Activated naive CD4-positive, alpha-beta T cell treated with anti-CD3 and anti-CD28 coated beads, Interleukin-2, amount 50 U/mL, for 16 hours (primary cell): ENCODE results near the gene RAB13.

ENCODE experiments used
- DNase-seq: peaks from one replicate; pipeline ENCODE4 v3.0.0-alpha.2; 2020

RAB13 gene

GRCh38 chr1:153977250-153978240 lies 8.6 kb downstream of the RAB13 start, which contains the start of gene JTB:
Gene JTB (minus strand): TSS chr1:153977674. CDS start chr1:153977252, 422 bp downstream.
- peak; percentile 88 for DNase-seq

DNA sequence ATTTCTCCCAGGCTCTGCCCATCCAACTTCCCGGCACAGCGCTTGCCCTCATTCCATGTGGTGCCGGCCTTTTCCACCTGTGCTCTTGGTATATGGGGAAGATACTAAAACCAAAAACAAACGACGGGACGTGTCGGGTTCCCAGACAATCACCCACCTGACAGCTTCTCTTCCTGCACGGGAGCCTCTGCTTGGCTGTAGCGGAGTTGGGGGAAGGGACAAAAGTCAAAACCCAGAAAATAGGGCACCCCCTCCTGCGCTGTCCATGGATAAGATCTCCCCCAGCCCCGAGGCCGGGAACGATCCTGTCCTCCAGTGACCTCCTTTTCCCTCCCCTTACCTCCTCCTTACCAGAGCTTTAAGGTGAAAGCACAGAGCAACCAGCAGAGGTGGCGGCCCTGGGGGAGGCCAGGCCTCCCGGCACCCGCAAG lies 9.3 kb downstream of the RAB13 start:
- no peak for DNase-seq

DNA sequence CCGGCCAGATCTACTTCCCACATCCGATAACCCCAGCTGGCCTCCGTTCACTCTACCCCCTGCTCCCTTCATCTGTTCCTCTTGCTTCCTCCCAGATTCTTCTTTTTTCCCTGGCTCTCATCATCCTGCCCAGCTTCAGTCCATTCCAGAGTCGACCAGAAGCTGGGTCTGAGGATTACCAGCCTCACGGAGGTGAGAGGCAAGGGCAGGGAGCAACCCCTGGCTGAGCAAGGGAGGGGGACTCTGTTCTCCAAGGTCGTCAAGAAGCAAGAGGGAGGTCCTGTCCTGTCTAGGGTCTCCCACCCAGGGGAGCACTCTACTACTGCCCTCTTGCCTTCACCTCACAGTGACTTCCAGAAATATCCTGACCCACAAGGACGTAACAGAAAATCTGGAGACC lies 12.6 kb downstream of the RAB13 start:
- no peak for DNase-seq

DNA sequence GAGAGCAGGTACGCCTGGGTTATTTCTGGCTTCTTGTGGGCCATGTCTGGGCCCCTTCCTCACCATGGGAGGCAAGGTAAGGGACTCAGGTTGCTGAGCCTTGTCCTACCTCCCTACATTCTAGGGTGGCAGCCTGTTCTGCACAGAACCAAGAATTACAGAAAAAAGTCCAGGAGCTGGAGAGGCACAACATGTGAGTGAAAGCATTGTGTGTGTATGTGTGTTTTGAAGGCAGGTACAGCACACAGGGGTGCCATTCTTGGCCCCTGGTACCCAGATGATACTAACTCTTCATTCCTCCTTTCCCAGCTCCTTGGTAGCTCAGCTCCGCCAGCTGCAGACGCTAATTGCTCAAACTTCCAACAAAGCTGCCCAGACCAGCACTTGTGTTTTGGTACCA lies 13.1 kb downstream of the RAB13 start:
- no peak for DNase-seq

DNA sequence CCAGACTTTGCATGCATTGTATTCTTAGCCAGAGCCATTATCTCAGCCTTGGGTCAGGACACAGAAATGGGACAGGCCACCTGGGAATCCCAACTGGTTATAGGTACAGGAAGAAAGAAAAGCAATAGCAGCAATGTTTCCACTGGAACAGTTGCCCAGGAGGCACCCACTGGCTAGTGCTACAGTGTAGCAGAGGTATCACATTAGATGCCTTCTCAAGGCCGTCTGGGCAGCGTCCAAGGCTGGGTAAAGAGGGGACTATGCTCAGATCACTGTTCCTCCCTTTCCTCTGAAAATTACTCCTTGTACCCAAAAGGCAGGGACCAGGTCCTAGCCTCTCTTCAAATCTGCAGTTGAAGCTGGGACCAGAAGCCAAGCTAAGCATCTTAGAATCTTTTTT lies 15.8 kb downstream of the RAB13 start:
- DNase-seq = no peak

DNA sequence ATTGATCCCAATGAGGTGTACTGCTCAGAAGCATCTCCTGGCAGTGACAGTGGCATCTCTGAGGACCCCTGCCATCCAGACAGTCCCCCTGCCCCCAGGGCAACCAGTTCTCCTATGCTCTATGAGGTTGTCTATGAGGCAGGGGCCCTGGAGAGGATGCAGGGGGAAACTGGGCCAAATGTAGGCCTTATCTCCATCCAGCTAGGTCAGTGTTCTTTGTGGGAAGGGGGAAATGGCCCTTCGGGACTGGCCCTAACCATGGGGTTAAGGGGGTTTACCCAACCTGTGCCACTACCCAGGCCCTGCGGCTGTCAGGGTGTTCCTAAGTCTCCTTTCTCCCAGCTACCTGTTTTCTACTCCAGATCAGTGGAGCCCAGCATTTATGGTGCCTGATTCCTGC lies 17.2 kb downstream of the RAB13 start:
- DNase-seq = no peak

DNA sequence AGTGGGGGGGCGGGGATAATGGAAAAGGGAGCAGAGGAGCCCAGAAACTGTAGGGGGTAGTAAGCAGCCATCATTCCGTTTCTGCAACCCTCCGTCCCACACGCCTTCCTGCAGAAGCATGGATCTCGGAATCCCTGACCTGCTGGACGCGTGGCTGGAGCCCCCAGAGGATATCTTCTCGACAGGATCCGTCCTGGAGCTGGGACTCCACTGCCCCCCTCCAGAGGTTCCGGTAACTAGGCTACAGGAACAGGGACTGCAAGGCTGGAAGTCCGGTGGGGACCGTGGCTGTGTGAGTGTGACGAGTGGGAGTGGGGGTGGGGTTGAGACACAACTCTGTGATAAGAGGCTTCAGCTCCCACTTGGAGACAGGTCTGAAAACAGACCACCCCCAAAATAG lies 17.7 kb downstream of the RAB13 start:
- no peak for DNase-seq

DNA sequence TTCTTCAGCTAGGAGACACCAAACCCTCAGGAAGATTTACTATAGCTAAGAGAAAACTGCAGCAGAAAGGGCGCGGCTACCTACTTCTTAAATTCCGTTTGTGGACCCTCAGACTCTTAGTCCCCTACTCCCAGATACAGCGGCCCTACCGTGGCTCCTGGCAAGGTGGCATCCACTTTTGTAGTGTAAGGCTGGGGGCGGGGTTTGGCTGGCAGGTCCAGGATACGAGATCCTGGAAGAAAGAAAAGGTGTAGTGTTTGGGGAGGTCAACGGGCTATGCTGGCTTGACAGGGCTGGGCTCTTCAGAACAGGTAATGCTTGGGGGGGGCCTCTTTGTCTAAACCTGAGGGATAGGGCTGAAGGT lies 18.2 kb downstream of the RAB13 start:
- no peak for DNase-seq

GRCh38 chr1:153967107-153967999 lies 18.8 kb downstream of the RAB13 start, which contains the start of gene CREB3L4:
Gene CREB3L4 (plus strand): TSS chr1:153967902. CDS start chr1:153968526, 624 bp downstream.
- DNase-seq = peak; percentile 84

GRCh38 chr1:153963850-153964331 lies 22.2 kb downstream of the RAB13 start:
- DNase-seq = no peak

DNA sequence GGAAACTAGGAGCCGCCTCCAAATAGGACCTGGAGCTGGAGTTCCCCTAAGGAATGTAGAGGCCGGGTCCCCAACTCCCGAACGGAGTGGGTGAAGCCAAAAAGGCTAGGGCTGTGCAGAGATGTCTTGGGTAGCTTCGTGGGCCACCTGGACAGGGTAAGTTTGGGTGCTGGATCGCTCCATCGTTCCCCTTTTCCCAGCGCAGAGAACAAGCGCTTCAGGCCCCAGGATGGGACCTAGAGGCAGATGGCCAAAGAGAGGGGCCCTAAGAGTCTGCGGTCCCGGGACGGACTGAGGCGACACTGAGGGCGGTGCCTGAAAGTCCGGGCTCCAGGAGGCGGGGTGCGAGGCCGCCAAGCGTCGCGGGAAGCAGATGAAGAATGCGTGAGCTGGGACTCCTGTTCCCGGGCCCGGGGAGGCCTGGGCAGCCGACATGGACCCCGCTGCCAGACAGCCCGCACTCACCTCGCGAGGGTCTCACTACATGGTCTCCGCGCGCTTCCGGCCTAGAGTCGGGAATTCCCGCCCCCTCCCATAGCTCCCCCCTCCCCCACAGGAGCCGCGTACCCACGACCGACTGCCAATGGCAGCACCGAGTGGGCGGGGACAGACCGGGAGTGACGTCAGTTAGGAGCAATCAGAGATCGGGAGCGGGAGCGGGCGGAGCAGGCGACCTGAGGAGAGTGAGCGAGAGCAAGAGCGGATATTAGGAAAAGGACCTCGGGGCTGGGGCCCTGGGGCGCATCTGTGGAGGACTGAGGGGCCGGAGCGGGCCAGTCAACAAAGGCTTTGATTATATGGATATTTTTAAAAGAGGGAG lies 22.9 kb downstream of the RAB13 start, which contains the start of gene SLC39A1:
Gene SLC39A1 (minus strand): TSS at position 508 of the 820 bp plus-strand sequence. CDS start 822 bp downstream, outside the sequence.
- peak; percentile 92 for DNase-seq

GRCh38 chr1:153962088-153963029 lies 23.8 kb downstream of the RAB13 start:
- no peak for DNase-seq

GRCh38 chr1:153961421-153961820 lies 24.7 kb downstream of the RAB13 start:
- DNase-seq = no peak

- no peak for DNase-seq
Observed at GRCh38 chr1:153960206-153960605, 25.9 kb downstream of the RAB13 start.

DNA sequence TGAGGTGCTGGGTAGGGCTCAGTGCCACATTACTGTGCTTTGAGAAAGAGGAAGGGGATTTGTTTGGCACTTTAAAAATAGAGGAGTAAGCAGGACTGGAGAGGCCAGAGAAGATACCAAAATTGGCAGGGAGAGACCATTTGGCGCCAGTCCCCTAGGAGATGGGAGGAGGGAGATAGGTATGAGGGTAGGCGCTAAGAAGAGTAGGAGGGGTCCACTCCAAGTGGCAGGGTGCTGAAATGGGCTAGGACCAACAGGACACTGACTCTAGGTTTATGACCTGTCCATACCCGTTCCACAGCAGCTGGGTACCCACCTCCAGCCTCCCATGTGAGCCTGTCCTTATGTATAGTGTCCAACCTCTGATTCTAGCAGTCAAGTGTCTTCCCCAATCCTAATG lies 26.7 kb downstream of the RAB13 start:
- no peak for DNase-seq

DNA sequence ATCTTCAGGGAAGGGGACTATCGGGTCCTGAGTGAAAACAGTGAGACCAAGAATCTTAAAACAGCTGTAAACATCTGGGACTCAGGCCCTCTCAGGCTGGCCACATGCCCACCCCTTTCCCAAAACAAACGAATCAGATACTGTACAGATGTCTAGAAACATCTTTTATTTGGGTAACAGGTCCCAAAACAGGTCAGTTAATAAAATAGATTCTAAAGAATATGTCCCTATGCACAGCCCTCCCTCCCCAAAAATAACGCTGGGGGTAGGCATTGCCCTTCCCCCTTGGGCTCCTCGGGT lies 27.2 kb downstream of the RAB13 start:
- no peak for DNase-seq

DNA sequence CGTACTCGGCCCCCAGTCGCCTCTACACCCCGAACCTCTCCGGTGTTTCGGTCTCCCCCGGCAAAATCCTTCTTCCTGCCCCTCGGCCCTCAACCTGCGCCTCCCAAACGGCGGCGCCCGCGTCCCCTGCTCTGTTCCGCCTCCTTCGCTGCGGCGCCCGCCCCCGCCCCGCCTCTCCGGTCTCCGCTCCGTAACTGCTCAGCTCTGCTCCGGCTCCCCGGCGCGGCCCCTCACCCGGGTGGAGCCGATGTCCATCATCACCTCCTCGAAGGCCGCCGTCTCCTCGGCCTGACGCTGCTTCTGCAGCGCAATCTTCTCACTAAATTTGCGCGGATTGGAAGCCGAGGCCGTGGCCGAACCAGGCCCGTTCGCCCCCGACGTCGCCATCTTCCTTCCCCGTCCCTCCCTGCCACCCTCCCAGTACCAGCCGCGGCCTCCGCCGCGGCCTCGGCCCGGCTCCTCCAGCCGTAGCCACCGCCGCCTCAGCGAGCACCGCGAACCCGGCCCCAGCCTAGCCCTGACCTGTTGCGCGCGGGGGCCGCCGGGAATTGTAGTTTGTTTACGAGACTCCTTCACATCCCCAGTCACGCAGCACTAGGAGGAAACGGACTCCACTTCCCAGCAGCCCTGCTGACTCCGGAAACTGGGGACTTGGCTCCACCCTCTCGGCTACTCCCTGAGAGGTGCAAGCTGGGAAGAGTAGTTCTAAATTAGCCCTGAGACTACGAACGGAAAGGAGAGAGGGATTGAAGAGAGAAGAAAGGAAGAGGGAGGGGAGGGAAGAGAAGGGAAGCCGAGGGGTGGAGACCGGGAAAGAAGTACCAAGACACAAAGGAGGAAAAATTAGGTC lies 27.8 kb downstream of the RAB13 start, which contains the start of gene CRTC2:
Gene CRTC2 (minus strand): TSS at position 502 of the 850 bp plus-strand sequence. CDS start 115 bp downstream, at position 387.
- peak; percentile 98 for DNase-seq

DNA sequence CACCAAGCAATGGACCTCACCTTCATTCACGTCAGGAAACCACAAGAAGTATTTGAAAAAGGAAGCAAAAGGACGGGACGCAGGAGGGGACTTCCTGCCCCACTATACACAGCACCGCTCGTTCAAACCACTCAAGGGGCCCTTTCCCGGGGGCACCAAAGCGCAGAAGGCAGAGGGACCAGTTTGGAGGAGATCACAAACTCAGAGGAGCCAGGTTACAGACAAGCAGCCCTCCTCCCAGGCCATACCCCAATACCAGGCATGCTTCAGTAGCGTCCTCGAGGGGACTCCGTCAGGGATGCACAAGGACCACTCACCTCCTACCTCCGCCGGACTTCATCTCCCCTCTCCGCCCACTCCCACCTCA lies 28.4 kb downstream of the RAB13 start:
- no peak for DNase-seq

GRCh38 chr1:153956997-153957715 lies 29.0 kb downstream of the RAB13 start:
- no peak for DNase-seq
